ENCODE measurements around the gene NSUN7. TPM values are rescaled to one million over a fixed set of nuclear protein-coding genes. Genes with fewer than 3 reads are reported as not detected.

The NSUN7 gene
- polyA plus RNA-seq, 1 donor from 2014 or later, result 0.51 TPM

GRCh38 chr4:40719008-40719623 lies 30.6 kb upstream of the NSUN7 start (continued):
- no peak for TF ChIP-seq MXI1 (conservative IDR thresholded peaks at IDR 0.05; ENCODE audit: poor library complexity, severe bottlenecking)

- H3K36me3 ChIP-seq (ENCODE audit: insufficient read depth, low read length), result no peaks in the 10 kb centered on the region
- no peaks in the 10 kb centered on the region for H3F3A ChIP-seq (ENCODE audit: insufficient read depth, low read length, poor library complexity, severe bottlenecking)
- no peaks in the 10 kb centered on the region for H3K9me2 ChIP-seq (ENCODE audit: insufficient read depth, low read length)
- H3K79me2 ChIP-seq (replicated peaks; ENCODE audit: insufficient read depth, low read length), result no peaks in the 10 kb centered on the region
- H3K27ac ChIP-seq (ENCODE audit: low read length), result no peak overlapping the region
- H3K9ac ChIP-seq (ENCODE audit: low read length), result no peak overlapping the region
- H2AFZ ChIP-seq (ENCODE audit: low read depth, low read length), result no peak overlapping the region
- H3K9me3 ChIP-seq (ENCODE audit: low read length), result no peaks in the 10 kb centered on the region
- no peak overlapping the region for H3K4me3 ChIP-seq (ENCODE audit: low read length)
- H4K20me1 ChIP-seq (ENCODE audit: insufficient read depth), result no peaks in the 10 kb centered on the region
- no peaks in the 10 kb centered on the region for H3K27me3 ChIP-seq (ENCODE audit: insufficient read depth, low read depth, low read length)
- TF ChIP-seq CTCF (IDR thresholded peaks at IDR 0.05; ENCODE audit: poor library complexity, severe bottlenecking) (no peak), TAF1 (IDR thresholded peaks at IDR 0.05; ENCODE audit: low read depth) (no peak), SMC3 (conservative IDR thresholded peaks at IDR 0.05; ENCODE audit: poor library complexity) (no peak), REST (IDR thresholded peaks at IDR 0.05; ENCODE audit: borderline replicate concordance) (no peak), EP300 (conservative IDR thresholded peaks at IDR 0.05; ENCODE audit: poor library complexity, severe bottlenecking) (no peak), EZH2 (IDR thresholded peaks at IDR 0.05; ENCODE audit: borderline replicate concordance, insufficient read depth, low read length, poor library complexity, severe bottlenecking) (no peak), POLR2AphosphoS5 (IDR thresholded peaks at IDR 0.05) (no peak), MXI1 (conservative IDR thresholded peaks at IDR 0.05; ENCODE audit: poor library complexity, severe bottlenecking) (no peak)
- no peak overlapping the region for H3K4me2 ChIP-seq (ENCODE audit: low read length)
These were observed 29.4 kb upstream of the NSUN7 start for GRCh38 chr4:40720351-40720750.

GRCh38 chr4:40720916-40721315 lies 28.8 kb upstream of the NSUN7 start:
- no peaks in the 10 kb centered on the region for H3K27me3 ChIP-seq (ENCODE audit: insufficient read depth, low read depth, low read length)
- TF ChIP-seq TAF1 (IDR thresholded peaks at IDR 0.05; ENCODE audit: low read depth) (no peak), REST (IDR thresholded peaks at IDR 0.05; ENCODE audit: borderline replicate concordance) (no peak), POLR2AphosphoS5 (IDR thresholded peaks at IDR 0.05) (no peak), SMC3 (conservative IDR thresholded peaks at IDR 0.05; ENCODE audit: poor library complexity) (no peak), EZH2 (IDR thresholded peaks at IDR 0.05; ENCODE audit: borderline replicate concordance, insufficient read depth, low read length, poor library complexity, severe bottlenecking) (no peak), MXI1 (conservative IDR thresholded peaks at IDR 0.05; ENCODE audit: poor library complexity, severe bottlenecking) (no peak), CTCF (IDR thresholded peaks at IDR 0.05; ENCODE audit: poor library complexity, severe bottlenecking) (no peak), RAD21 (conservative IDR thresholded peaks at IDR 0.05) (no peak), EP300 (conservative IDR thresholded peaks at IDR 0.05; ENCODE audit: poor library complexity, severe bottlenecking) (no peak)
- H3K36me3 ChIP-seq (ENCODE audit: insufficient read depth, low read length), result no peaks in the 10 kb centered on the region

More at GRCh38 chr4:40720916-40721315, 28.8 kb upstream of the NSUN7 start:
- Histone ChIP-seq H3K4me3 (ENCODE audit: low read length) (no peak overlapping the region), H3K9me3 (ENCODE audit: low read length) (no peaks in the 10 kb centered on the region), H3K9ac (ENCODE audit: low read length) (no peak overlapping the region), H2AFZ (ENCODE audit: low read depth, low read length) (no peak overlapping the region), H3K9me2 (ENCODE audit: insufficient read depth, low read length) (no peaks in the 10 kb centered on the region), H4K20me1 (ENCODE audit: insufficient read depth) (no peaks in the 10 kb centered on the region), H3K79me2 (replicated peaks; ENCODE audit: insufficient read depth, low read length) (no peaks in the 10 kb centered on the region), H3K27ac (ENCODE audit: low read length) (no peak overlapping the region), H3F3A (ENCODE audit: insufficient read depth, low read length, poor library complexity, severe bottlenecking) (no peaks in the 10 kb centered on the region), H3K4me2 (ENCODE audit: low read length) (no peak overlapping the region)

All from neural cell (in vitro differentiated cells).